ENCODE measurements around the gene PTCRA.
"Not testable (repeated sequence)": the region's sequence is repeated elsewhere in the genome, so short reads cannot be mapped to it uniquely, and the experiment has no call there.

The PTCRA gene

DNA sequence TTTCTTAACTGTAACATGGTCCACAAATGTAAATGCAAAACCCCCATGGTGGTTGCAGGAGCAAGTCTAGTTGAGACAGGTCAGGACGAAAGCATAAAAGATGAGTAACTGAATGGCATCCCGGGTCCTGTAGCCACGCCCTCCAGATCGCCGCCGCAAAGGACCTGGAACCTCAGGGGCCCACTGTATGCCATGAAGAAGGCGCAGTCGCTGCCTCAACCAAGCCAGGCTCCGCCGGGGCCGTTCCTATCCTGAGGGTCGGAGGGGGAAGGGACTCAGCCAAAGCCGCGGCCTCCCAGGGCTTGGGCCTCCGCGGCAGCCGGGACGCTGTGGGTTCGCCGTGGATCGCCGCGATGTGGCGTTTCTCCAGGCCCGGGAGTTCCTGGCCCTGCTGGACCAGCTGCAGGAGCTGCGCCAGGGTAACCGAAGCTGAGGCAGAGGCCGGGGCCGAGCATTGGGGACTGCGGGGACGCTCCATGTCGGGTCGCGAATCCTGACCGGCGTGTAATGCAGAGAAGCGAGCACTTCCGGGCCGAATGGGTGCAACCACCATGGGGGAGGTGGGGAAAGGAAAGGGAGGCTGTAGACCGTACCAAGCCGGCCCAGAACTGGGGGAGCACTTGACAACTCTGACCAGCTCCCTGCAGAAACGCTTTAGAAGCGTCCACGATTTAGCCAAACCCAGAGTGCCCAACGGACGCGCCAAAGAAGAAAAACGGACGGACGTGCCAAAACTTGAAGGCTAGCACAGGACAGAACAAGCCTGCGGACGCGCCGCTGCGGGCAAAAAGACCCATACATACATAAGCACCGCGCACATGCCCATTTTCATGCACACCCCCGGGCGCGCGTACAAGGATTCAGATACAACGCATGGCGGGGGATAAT, 25.3 kb upstream of the PTCRA start:
- no peaks in the 10 kb centered on the region for H3K9me3 ChIP-seq (ENCODE audit: control insufficient read depth, low read length)
- H3K9ac ChIP-seq (ENCODE audit: low read length) = peak overlapping the region; percentile 86
- peak overlapping the region; percentile 82 for H3K4me3 ChIP-seq (ENCODE audit: low read length)
- H3K27me3 ChIP-seq (ENCODE audit: control insufficient read depth, insufficient read depth, low read length) = no peaks in the 10 kb centered on the region
- no peaks in the 10 kb centered on the region for H3K36me3 ChIP-seq (ENCODE audit: control insufficient read depth, insufficient read depth, low read length)
- H3K4me1 ChIP-seq (ENCODE audit: control insufficient read depth, insufficient read depth, low read length) = peaks cover 8% of the 10 kb centered on the region

DNA sequence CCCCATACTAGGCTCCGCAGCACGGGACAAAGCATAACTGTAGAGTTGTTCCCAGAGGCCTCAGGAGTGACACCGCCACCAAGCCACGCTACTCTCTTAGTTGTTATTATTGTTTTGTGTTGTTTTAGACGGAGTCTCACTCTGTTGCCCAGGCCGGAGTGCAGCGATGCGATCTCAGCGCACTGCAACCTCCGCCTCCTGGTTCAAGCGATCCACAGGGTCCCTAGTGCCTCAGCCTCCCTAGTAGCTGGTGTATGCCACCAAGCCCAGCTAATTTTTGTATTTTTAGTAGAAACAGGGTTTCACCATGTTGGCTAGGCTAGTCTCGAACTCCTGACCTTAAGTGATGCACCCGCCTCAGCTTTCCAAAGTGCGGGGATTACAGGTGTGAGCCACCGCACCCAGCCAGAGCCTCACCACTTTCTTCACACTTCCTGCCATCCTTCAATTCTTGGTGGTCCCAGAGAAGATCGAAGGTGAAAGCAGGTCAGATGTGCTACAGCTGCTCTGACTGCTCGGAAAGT, 24.6 kb upstream of the PTCRA start:
- Histone ChIP-seq H3K27me3 (ENCODE audit: control insufficient read depth, insufficient read depth, low read length) (no peaks in the 10 kb centered on the region), H3K9ac (ENCODE audit: low read length) (peak overlapping the region; percentile 86), H3K4me3 (ENCODE audit: low read length) (peak overlapping the region; percentile 82), H3K9me3 (ENCODE audit: control insufficient read depth, low read length) (no peaks in the 10 kb centered on the region), H3K4me1 (ENCODE audit: control insufficient read depth, insufficient read depth, low read length) (peaks cover 8% of the 10 kb centered on the region), H3K36me3 (ENCODE audit: control insufficient read depth, insufficient read depth, low read length) (no peaks in the 10 kb centered on the region)

DNA sequence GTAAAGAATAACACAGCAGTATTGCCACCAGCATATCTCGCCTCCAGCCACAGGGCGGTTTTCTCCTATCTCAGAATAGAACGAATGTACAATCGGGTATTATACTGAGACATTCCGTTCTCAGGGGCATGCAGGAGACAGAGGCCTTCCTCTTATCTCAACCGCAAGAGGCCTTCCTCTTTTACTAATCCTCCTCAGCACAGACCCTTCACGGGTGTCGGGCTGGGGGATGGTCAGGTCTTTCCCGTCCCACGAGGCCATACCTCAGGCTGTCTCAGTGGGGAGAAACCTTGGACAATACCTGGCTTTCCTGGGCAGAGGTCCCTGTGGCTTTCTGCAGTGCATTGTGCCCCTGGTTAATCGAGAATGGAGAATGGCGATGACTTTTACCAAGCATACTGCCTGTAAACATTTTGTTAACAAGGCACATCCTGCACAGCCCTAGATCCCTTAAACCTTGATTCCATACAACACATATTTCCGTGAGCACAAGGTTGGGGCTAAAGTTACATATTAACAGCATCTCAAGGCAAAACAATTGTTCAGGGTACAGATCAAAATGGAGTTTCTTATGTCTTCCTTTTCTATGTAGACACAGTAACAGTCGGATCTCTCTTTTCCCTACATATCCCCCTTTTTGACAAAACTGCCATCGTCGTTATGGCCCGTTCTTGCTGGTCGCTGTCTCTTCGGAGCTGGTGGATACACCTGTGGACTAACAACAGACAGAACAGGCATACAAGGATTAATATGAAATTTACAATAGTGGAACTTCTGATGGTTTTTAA, 21.6 kb upstream of the PTCRA start:
- not testable (repeated sequence) for H3K36me3 ChIP-seq (ENCODE audit: control insufficient read depth, insufficient read depth, low read length); H3K27me3 ChIP-seq (ENCODE audit: control insufficient read depth, insufficient read depth, low read length); H3K9ac ChIP-seq (ENCODE audit: low read length); H3K9me3 ChIP-seq (ENCODE audit: control insufficient read depth, low read length); H3K4me3 ChIP-seq (ENCODE audit: low read length); H3K4me1 ChIP-seq (ENCODE audit: control insufficient read depth, insufficient read depth, low read length)

GRCh38 chr6:42896178-42896719, 19.6 kb upstream of the PTCRA start:
- no peak overlapping the region for H3K4me3 ChIP-seq (ENCODE audit: low read length)
- no peaks in the 10 kb centered on the region for H3K36me3 ChIP-seq (ENCODE audit: control insufficient read depth, insufficient read depth, low read length)
- no peaks in the 10 kb centered on the region for H3K27me3 ChIP-seq (ENCODE audit: control insufficient read depth, insufficient read depth, low read length)
- no peak overlapping the region for H3K9ac ChIP-seq (ENCODE audit: low read length)
- H3K4me1 ChIP-seq (ENCODE audit: control insufficient read depth, insufficient read depth, low read length) = peaks cover 3% of the 10 kb centered on the region
- H3K9me3 ChIP-seq (ENCODE audit: control insufficient read depth, low read length) = no peaks in the 10 kb centered on the region

DNA sequence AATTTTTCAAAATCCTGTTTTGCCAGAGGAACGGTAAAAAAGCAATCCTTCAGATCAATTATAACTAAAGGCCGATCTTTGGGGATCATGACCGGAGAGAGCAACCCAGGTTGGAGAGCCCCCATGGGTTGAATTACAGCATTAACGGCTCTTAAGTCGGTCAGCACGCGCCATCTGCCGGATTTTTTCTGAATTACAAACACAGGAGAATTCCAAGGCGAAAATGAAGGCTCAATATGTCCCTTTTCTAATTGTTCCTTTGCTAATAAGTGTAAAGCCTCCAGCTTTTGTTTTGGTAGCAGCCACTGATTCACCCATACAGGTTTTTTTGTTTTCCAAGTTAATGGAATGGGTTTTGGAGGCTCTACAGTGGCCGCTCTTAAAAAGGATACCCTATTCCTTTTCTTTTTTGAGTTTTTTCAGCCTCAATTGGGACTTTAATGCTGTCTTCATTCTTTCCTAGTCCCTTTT, 16.9 kb upstream of the PTCRA start:
- Histone ChIP-seq H3K36me3 (ENCODE audit: control insufficient read depth, insufficient read depth, low read length) (no peaks in the 10 kb centered on the region), H3K4me1 (ENCODE audit: control insufficient read depth, insufficient read depth, low read length) (no peaks in the 10 kb centered on the region), H3K27me3 (ENCODE audit: control insufficient read depth, insufficient read depth, low read length) (no peaks in the 10 kb centered on the region), H3K4me3 (ENCODE audit: low read length) (no peak overlapping the region), H3K9me3 (ENCODE audit: control insufficient read depth, low read length) (no peaks in the 10 kb centered on the region), H3K9ac (ENCODE audit: low read length) (no peak overlapping the region)

DNA sequence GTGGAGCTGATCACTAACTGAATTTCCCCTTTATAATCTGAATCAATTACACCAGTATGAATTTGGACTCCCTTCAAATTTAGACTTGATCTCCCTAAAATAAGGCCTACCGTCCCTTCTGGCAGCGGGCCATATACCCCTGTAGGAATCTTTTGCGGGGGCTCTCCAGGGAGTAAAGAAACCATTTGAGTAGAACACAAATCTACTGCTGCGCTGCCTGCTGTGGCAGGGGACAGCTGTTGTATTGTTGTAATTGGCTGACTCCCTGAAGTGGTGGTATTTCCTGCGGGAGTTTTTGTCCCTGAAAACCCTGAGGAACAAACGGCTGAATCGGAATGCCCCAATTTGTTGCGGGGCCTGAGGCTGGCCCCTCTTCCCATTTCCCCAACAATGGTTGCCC, 16.0 kb upstream of the PTCRA start:
- Histone ChIP-seq H3K27me3 (ENCODE audit: control insufficient read depth, insufficient read depth, low read length) (no peaks in the 10 kb centered on the region), H3K9ac (ENCODE audit: low read length) (no peak overlapping the region), H3K4me1 (ENCODE audit: control insufficient read depth, insufficient read depth, low read length) (no peaks in the 10 kb centered on the region), H3K4me3 (ENCODE audit: low read length) (no peak overlapping the region), H3K9me3 (ENCODE audit: control insufficient read depth, low read length) (no peaks in the 10 kb centered on the region), H3K36me3 (ENCODE audit: control insufficient read depth, insufficient read depth, low read length) (no peaks in the 10 kb centered on the region)

- no peaks in the 10 kb centered on the region for H3K4me1 ChIP-seq (ENCODE audit: control insufficient read depth, insufficient read depth, low read length)
- H3K27me3 ChIP-seq (ENCODE audit: control insufficient read depth, insufficient read depth, low read length) = no peaks in the 10 kb centered on the region
- H3K9me3 ChIP-seq (ENCODE audit: control insufficient read depth, low read length) = no peaks in the 10 kb centered on the region
- peak overlapping the region; percentile 47 for H3K9ac ChIP-seq (ENCODE audit: low read length)
- no peak overlapping the region for H3K4me3 ChIP-seq (ENCODE audit: low read length)
- H3K36me3 ChIP-seq (ENCODE audit: control insufficient read depth, insufficient read depth, low read length) = no peaks in the 10 kb centered on the region
These were observed 14.3 kb upstream of the PTCRA start for GRCh38 chr6:42901538-42901957.

GRCh38 chr6:42902429-42903263, 13.2 kb upstream of the PTCRA start:
- H3K27me3 ChIP-seq (ENCODE audit: control insufficient read depth, insufficient read depth, low read length); H3K9me3 ChIP-seq (ENCODE audit: control insufficient read depth, low read length); H3K4me1 ChIP-seq (ENCODE audit: control insufficient read depth, insufficient read depth, low read length); H3K36me3 ChIP-seq (ENCODE audit: control insufficient read depth, insufficient read depth, low read length): not testable (repeated sequence)
- Histone ChIP-seq H3K4me3 (ENCODE audit: low read length) (peak overlapping the region; percentile 31), H3K9ac (ENCODE audit: low read length) (peak overlapping the region; percentile 47)

DNA sequence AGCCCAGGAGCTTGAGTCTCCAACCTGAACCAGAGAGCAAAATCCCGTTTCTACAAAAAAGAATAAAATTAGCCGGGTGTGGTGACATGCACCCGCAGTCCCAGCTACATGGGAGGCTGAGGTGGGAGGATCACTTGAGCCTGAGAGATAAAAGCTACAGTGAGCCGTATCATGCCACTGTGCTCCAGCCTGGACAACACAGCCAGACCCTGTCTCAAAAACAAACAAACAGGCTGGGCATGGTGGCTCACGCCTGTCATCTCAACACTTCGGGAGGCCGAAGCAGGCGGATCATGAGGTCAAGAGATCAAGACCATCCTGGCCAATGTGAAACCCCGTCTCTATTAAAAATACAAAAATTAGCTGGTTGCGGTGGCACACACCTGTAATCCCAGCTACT, 11.4 kb upstream of the PTCRA start:
- H3K4me1 ChIP-seq (ENCODE audit: control insufficient read depth, insufficient read depth, low read length) = no peaks in the 10 kb centered on the region
- no peak overlapping the region for H3K4me3 ChIP-seq (ENCODE audit: low read length)
- H3K36me3 ChIP-seq (ENCODE audit: control insufficient read depth, insufficient read depth, low read length) = no peaks in the 10 kb centered on the region
- no peak overlapping the region for H3K9ac ChIP-seq (ENCODE audit: low read length)
- no peaks in the 10 kb centered on the region for H3K9me3 ChIP-seq (ENCODE audit: control insufficient read depth, low read length)
- H3K27me3 ChIP-seq (ENCODE audit: control insufficient read depth, insufficient read depth, low read length) = no peaks in the 10 kb centered on the region

DNA sequence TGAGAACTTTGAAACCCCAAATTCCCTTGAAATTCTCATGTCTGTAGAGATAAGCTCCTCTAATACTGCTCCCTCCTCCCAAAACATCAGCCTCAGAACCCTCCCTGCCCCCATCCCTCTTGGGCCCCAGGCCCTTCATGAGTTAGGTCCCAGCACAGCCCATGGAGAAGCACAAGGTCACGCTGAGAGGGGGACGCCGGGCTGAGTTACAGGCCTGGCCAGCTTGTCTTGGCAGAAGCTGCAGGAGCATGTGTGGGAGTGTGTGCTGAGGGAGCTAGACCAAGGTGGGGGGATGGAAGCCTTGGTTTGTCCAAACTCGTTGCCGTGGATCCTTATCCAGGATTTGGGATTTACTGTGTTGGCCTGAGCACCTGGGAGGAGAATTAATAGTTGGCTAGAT, 8.5 kb upstream of the PTCRA start:
- no peaks in the 10 kb centered on the region for H3K9me3 ChIP-seq (ENCODE audit: control insufficient read depth, low read length)
- H3K4me1 ChIP-seq (ENCODE audit: control insufficient read depth, insufficient read depth, low read length) = peaks cover 6% of the 10 kb centered on the region
- H3K36me3 ChIP-seq (ENCODE audit: control insufficient read depth, insufficient read depth, low read length) = no peaks in the 10 kb centered on the region
- H3K4me3 ChIP-seq (ENCODE audit: low read length) = no peak overlapping the region
- H3K9ac ChIP-seq (ENCODE audit: low read length) = no peak overlapping the region
- H3K27me3 ChIP-seq (ENCODE audit: control insufficient read depth, insufficient read depth, low read length) = peaks cover 4% of the 10 kb centered on the region

- peaks cover 6% of the 10 kb centered on the region for H3K4me1 ChIP-seq (ENCODE audit: control insufficient read depth, insufficient read depth, low read length)
- peaks cover 4% of the 10 kb centered on the region for H3K27me3 ChIP-seq (ENCODE audit: control insufficient read depth, insufficient read depth, low read length)
- no peak overlapping the region for H3K9ac ChIP-seq (ENCODE audit: low read length)
- no peaks in the 10 kb centered on the region for H3K9me3 ChIP-seq (ENCODE audit: control insufficient read depth, low read length)
- H3K36me3 ChIP-seq (ENCODE audit: control insufficient read depth, insufficient read depth, low read length) = no peaks in the 10 kb centered on the region
- H3K4me3 ChIP-seq (ENCODE audit: low read length) = no peak overlapping the region
These were observed 6.0 kb upstream of the PTCRA start for GRCh38 chr6:42909835-42910234.

Measured in mucosa of stomach (tissue), 1 donor.